ENCODE measurements around the gene RIOK3.
"Not testable (repeated sequence)": the region's sequence is repeated elsewhere in the genome, so short reads cannot be mapped to it uniquely, and the experiment has no call there.

Gene RIOK3

GRCh38 chr18:23450022-23450421 lies 3.1 kb upstream of the RIOK3 start:
- no peak for DNase-seq (ENCODE audit: extremely low read depth in 1 of 2, low read depth in 1 of 2)

- DNase-seq (ENCODE audit: extremely low read depth in 1 of 2, low read depth in 1 of 2), result no peak
Observed at GRCh38 chr18:23451011-23451410, 2.1 kb upstream of the RIOK3 start.

GRCh38 chr18:23451491-23451890 lies 1.6 kb upstream of the RIOK3 start:
- DNase-seq (ENCODE audit: extremely low read depth in 1 of 2, low read depth in 1 of 2), result no peak

- no peak for DNase-seq (ENCODE audit: extremely low read depth in 1 of 2, low read depth in 1 of 2)
Observed at GRCh38 chr18:23452347-23452727, 750 bp upstream of the RIOK3 start.

- DNase-seq (ENCODE audit: extremely low read depth in 1 of 2, low read depth in 1 of 2), result no peak
Observed at GRCh38 chr18:23453680-23454058, 582 bp downstream of the RIOK3 start.

- no peak for DNase-seq (ENCODE audit: extremely low read depth in 1 of 2, low read depth in 1 of 2)
Observed at GRCh38 chr18:23456835-23457234, 3.7 kb downstream of the RIOK3 start.

GRCh38 chr18:23458830-23459529 lies 5.9 kb downstream of the RIOK3 start:
- no peak for DNase-seq (ENCODE audit: extremely low read depth in 1 of 2, low read depth in 1 of 2)

GRCh38 chr18:23459530-23459921 lies 6.4 kb downstream of the RIOK3 start:
- no peak for DNase-seq (ENCODE audit: extremely low read depth in 1 of 2, low read depth in 1 of 2)

GRCh38 chr18:23460285-23461273 lies 7.5 kb downstream of the RIOK3 start:
- DNase-seq (ENCODE audit: extremely low read depth in 1 of 2, low read depth in 1 of 2), result no peak

- no peak for DNase-seq (ENCODE audit: extremely low read depth in 1 of 2, low read depth in 1 of 2)
Observed at GRCh38 chr18:23462876-23463275, 9.8 kb downstream of the RIOK3 start.

GRCh38 chr18:23468753-23469459 lies 15.8 kb downstream of the RIOK3 start:
- no peak for DNase-seq (ENCODE audit: extremely low read depth in 1 of 2, low read depth in 1 of 2)

GRCh38 chr18:23470620-23471387 lies 17.7 kb downstream of the RIOK3 start:
- DNase-seq (ENCODE audit: extremely low read depth in 1 of 2, low read depth in 1 of 2), result no peak

GRCh38 chr18:23471486-23471885 lies 18.4 kb downstream of the RIOK3 start:
- no peak for DNase-seq (ENCODE audit: extremely low read depth in 1 of 2, low read depth in 1 of 2)

GRCh38 chr18:23479829-23480505 lies 26.9 kb downstream of the RIOK3 start:
- no peak for DNase-seq (ENCODE audit: extremely low read depth in 1 of 2, low read depth in 1 of 2)

- DNase-seq (ENCODE audit: extremely low read depth in 1 of 2, low read depth in 1 of 2), result no peak
Observed at GRCh38 chr18:23484561-23485182, 31.6 kb downstream of the RIOK3 start.

GRCh38 chr18:23485386-23485785 lies 32.3 kb downstream of the RIOK3 start:
- DNase-seq (ENCODE audit: extremely low read depth in 1 of 2, low read depth in 1 of 2), result no peak

- peak in 1 of 2 donors; percentile 22 for DNase-seq (ENCODE audit: extremely low read depth in 1 of 2, low read depth in 1 of 2)
Observed at GRCh38 chr18:23487738-23488570, 34.9 kb downstream of the RIOK3 start.

GRCh38 chr18:23489586-23489985 lies 36.5 kb downstream of the RIOK3 start:
- not testable (repeated sequence) for DNase-seq (ENCODE audit: extremely low read depth in 1 of 2, low read depth in 1 of 2)

- DNase-seq (ENCODE audit: extremely low read depth in 1 of 2, low read depth in 1 of 2), result no peak
Observed at GRCh38 chr18:23493654-23494053, 40.6 kb downstream of the RIOK3 start.

Measured in stimulated activated CD8-positive, alpha-beta memory T cell treated with anti-CD3 and anti-CD28 coated beads, Interleukin-7, amount 100 ng/mL, for 48 hours (primary cell).